ENCODE data around the gene OLFML2B. TPM values are rescaled to one million over a fixed set of nuclear protein-coding genes. Genes with fewer than 3 reads are reported as not detected.
A peak's percentile ranks its signal among the peaks of the same experiment; 100 is the strongest.

The OLFML2B gene
- total RNA-seq, 4 donors from 2014 or later: 18.6 to 42.3 (median 20.9) TPM

DNA sequence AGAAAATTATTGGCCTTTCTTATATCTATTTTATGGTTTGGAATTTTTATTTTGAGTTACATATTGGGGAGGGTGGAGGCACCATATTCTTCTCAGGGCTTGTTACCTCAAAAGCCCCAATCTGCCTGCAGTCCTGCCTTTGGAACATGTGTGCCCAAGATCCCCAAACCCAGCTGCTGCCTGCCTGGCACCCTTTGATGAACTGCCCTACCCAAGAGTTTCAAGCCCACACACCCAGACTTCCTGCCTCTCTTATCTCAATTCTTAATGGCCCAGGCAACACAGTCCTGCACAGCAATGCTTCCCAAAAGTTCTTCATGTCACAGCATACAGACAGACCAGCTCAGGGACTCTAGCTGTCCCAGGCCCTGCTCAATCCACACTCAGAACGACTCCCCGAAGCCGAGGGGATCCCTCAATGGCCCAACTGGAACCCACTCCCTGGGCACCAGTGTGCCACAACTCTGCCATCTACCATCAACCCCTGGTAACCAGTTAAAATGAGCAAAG, 19.2 kb downstream of the OLFML2B start:
- 87 to 88% methylated on average over 3 of the region's 3 CpGs for WGBS, 2 donors
- peaks cover 0 to 74% (median 0%) of the 10 kb centered on the region in 3 donors for H3K36me3 ChIP-seq
- no peak for TF ChIP-seq EP300 (IDR thresholded peaks at IDR 0.05)
- TF ChIP-seq POLR2A (IDR thresholded peaks at IDR 0.05): no peak
- TF ChIP-seq, protein P1, sequence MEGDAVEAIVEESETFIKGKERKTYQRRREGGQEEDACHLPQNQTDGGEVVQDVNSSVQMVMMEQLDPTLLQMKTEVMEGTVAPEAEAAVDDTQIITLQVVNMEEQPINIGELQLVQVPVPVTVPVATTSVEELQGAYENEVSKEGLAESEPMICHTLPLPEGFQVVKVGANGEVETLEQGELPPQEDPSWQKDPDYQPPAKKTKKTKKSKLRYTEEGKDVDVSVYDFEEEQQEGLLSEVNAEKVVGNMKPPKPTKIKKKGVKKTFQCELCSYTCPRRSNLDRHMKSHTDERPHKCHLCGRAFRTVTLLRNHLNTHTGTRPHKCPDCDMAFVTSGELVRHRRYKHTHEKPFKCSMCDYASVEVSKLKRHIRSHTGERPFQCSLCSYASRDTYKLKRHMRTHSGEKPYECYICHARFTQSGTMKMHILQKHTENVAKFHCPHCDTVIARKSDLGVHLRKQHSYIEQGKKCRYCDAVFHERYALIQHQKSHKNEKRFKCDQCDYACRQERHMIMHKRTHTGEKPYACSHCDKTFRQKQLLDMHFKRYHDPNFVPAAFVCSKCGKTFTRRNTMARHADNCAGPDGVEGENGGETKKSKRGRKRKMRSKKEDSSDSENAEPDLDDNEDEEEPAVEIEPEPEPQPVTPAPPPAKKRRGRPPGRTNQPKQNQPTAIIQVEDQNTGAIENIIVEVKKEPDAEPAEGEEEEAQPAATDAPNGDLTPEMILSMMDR (IDR thresholded peaks at IDR 0.05): no peak
- no peaks in the 10 kb centered on the region for H3K9me3 ChIP-seq
- no peaks in the 10 kb centered on the region for H3K27me3 ChIP-seq
- no peak overlapping the region for H3K4me3 ChIP-seq
- H3K27ac ChIP-seq: peak overlapping the region in 3 of 4 donors; percentile 0 to 86 (median 85)
- H3K4me1 ChIP-seq: peaks cover 0 to 20% (median 9%) of the 10 kb centered on the region in 4 donors
- DNase-seq (ENCODE audit: low spot score in 2 of 2): no peak

DNA sequence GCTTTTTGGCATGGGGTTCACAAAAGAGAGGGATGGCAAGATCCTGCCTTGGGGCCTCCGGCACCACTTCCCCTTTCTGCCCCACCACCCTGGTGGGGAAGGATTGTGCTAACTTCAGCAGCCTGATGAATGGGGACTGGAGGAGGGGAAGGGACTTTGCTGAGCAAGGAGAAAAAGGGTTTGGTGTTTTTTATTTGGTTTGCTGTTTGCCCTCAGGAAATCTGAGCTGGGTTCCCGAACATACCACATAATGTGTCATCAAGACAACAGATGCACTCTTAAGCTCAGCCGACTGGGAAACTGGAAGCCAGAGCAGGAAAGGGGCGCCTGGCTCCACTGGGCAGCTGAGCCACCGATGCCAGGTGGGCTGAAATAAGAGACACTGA, 19.8 kb downstream of the OLFML2B start:
- Histone ChIP-seq H3K4me3 (peak overlapping the region in 1 of 4 donors; percentile 38), H3K4me1 (peaks cover 0 to 20% (median 9%) of the 10 kb centered on the region in 4 donors), H3K27me3 (no peaks in the 10 kb centered on the region), H3K36me3 (peaks cover 0 to 74% (median 0%) of the 10 kb centered on the region in 3 donors), H3K27ac (peak overlapping the region; percentile 0 to 86 (median 64)), H3K9me3 (no peaks in the 10 kb centered on the region)
- TF ChIP-seq EP300 (IDR thresholded peaks at IDR 0.05): peak in 1 of 2 donors; percentile 80
- TF ChIP-seq, protein P1 (IDR thresholded peaks at IDR 0.05): no peak
- 35 to 38% methylated on average over 5 of the region's 5 CpGs for WGBS, 2 donors
- DNase-seq (ENCODE audit: low spot score in 2 of 2): peak in 1 of 2 donors; percentile 37

DNA sequence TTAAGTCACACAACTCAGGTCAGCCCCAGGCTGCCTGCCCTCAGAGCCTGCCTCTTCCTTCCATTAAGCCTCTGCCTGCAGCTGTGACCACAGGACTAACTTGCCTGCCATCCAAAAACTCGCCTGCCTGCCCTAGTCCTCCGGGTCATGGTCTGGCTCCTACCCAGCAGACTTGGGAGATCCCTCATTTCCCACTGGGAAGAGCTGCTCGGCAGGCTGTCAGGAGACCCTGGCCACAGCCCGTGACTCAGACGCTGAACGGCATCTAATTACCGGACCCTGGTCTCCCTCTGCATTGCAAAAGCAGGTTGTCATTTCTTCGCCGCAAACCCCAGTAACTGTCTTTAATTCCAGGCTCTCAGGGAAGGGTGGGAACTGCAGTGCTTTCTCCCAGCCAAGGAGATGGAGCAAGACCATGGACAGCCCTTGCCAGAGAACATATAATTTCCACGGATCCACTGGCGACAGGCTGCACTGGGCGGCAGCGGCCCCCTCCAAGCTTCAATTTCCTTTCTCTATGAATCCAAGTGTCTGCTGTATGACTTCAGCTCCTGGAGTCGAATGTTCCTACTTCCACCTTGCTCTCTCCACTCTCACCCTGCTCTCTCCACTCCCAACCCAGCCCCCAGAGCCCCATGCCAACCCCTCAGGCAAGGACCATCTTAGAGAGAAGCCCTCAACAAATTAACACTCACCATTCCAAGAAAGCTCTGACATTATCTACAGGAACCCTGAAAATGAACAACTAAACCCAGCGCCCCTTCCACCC, 20.4 kb downstream of the OLFML2B start:
- peak in 1 of 2 donors; percentile 54 for DNase-seq (ENCODE audit: low spot score in 2 of 2)
- H3K4me3 ChIP-seq: peak overlapping the region in 1 of 4 donors; percentile 38
- WGBS, 2 donors: 44 to 58% methylated on average over 15 of the region's 15 CpGs
- no peaks in the 10 kb centered on the region for H3K27me3 ChIP-seq
- H3K9me3 ChIP-seq: no peaks in the 10 kb centered on the region
- H3K27ac ChIP-seq: peak overlapping the region in 3 of 4 donors; percentile 42 to 86 (median 85)
- H3K36me3 ChIP-seq: peaks cover 0 to 80% (median 0%) of the 10 kb centered on the region in 3 donors
- TF ChIP-seq, protein P1 (IDR thresholded peaks at IDR 0.05): no peak
- TF ChIP-seq EP300 (IDR thresholded peaks at IDR 0.05) (peak in 1 of 2 donors; percentile 22), POLR2A (IDR thresholded peaks at IDR 0.05) (peak in 1 of 2 donors; percentile 19)
- peaks cover 0 to 20% (median 9%) of the 10 kb centered on the region in 4 donors for H3K4me1 ChIP-seq

DNA sequence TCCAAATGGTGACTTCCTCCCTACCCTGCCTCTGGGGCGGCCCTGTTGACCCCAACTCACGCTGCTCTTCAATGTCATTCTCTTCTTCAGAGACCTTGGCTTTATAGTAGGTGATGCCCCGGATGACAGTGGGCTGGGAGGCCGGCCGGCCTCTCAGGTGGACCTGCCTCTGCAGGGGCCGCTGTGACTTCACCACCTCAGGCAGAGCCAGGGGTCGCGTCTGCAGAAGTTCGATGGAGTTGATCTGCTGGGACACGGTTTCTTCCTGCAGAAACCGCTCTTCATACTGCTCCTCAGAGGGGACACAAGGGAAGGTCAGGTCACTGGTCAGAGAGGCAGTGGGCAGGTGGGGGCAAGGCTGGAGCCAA, 23.6 kb downstream of the OLFML2B start:
- Histone ChIP-seq H3K4me3 (no peak overlapping the region), H3K27me3 (no peaks in the 10 kb centered on the region), H3K4me1 (peaks cover 0 to 37% (median 16%) of the 10 kb centered on the region in 4 donors), H3K27ac (peak overlapping the region in 2 of 4 donors; percentile 44 to 61), H3K36me3 (peaks cover 0 to 80% (median 0%) of the 10 kb centered on the region in 3 donors), H3K9me3 (no peaks in the 10 kb centered on the region)
- 93% methylated on average over 11 of the region's 11 CpGs for WGBS, 2 donors
- no peak for DNase-seq (ENCODE audit: low spot score in 2 of 2)
- TF ChIP-seq POLR2A (IDR thresholded peaks at IDR 0.05) (no peak), EP300 (IDR thresholded peaks at IDR 0.05) (no peak)
- TF ChIP-seq, protein P1 (IDR thresholded peaks at IDR 0.05): no peak
